Measurements from ENCODE around the gene MAPK12.

The MAPK12 gene

DNA sequence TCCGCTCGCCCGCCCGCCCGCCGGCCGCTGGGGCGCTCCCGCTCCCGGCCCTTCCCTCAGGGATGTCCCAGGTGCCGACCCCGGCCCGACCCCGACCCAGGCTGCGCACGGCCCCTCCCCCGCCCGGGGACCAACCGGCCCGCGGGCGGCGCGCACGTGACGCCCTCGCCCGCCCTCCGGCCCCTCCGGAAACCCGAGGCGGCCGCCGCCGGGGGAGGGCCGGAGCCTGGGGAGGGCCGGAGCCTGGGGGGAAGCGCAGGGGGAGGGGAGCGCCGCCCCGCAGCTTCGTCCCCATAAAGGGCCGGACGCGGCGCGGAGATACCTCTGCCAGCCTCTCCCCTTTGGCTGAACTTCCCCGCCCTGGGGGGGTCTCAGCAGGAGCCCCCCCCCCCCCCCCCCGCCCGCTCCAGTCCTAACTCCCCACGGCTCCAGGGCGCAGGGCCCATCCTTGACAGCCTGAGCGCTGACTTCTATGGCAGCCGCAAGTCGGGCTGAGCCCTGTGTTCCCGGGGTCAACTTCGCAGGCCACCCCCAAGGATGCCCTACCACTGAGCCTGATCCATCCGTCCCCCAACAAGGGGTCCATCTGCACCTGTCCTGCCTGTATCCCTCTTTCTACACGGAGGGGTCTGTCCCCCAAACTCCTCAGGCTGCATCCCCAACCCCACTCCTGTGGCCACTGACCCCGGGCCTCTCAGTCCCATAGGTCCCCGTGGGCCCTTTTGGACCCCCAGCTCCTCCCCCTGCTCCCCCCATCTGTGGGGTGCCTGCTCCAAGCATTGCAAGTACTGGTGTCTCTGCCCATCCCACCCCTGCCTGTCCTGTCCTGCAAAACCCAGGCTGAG, at the start of gene MAPK12:
Gene MAPK12, minus strand, starts transcription at position 69 of the 845 bp plus-strand sequence. CDS start 174 bp downstream, outside the sequence.
- DNase-seq = no peak

DNA sequence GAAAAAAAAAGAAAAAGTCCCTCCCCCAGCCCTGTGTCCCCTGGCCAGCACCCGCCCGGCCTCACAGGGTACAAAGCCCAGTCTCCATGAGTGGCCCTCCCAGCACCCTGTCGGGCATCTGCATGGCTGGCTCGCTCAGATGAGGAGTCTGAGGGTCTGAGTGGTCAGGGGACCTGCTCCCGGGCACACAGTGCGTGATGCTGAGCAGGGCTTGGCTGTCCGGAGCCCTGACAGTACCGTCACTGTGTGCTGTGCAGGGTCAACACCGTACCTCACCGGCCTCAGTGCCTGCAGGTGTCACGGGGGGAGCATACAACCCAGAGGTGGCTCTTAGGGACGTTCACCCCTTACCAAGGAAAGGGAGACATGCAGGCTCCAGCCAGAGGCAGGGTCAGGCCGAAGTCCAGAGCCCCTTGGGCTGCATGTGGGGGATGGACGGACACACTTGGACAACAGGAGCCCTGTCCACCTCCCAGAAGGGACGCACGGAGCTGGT, 49.5 kb upstream of the MAPK12 start:
- no peak for DNase-seq

- DNase-seq = no peak
Observed at GRCh38 chr22:50310031-50310722, 48.7 kb upstream of the MAPK12 start.

DNA sequence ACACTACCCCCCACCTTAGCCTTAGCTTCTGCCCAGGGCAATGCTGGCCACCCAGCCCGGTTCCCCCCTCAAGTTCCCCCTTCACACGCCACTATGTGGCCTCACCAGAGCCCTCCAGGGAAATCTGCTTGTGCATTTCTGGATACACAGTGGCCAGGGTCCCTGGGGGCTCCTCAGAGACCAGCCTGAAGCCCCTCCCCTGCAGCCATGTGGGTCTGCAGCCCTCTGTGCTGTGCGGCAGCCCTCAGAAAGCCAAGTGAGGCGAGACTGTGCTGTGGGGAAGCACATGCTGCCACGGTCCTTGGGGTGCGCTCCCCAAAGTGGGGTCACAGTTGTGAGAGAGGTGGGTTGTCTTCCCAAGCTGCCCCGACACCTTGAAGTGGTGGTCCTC, 48.1 kb upstream of the MAPK12 start:
- no peak for DNase-seq

DNA sequence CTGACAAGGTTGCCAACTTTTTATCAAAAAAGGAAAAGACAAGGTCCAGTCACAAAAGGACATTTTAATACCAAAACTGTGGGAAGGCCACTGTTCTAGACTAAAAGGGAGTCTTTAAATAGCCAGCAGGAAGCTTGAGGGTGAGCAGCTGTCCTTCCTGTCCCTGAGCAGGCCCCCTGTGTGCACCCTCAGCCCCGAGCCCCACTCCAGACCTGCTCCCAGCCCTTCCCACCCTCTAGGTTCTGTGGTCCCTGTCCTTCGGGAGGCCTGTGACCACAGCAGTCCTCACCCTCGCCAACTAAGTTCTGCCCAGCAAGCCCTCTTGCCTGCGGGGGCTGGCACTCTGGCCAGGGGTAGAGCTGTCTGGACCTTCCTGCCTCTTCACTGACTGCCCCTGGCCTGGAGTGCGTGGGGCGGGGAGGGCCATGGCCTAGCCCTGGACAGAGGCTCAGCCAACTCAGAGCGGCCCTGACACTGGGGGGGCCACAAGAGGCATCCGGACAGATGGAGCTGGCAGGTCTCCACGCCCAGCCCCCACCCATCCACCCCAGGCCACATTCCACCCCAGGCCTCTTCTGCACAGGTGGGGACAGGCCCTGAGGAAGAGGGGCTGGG, 47.6 kb upstream of the MAPK12 start:
- no peak for DNase-seq

- no peak for DNase-seq
Observed at GRCh38 chr22:50308597-50308935, 47.1 kb upstream of the MAPK12 start.

DNA sequence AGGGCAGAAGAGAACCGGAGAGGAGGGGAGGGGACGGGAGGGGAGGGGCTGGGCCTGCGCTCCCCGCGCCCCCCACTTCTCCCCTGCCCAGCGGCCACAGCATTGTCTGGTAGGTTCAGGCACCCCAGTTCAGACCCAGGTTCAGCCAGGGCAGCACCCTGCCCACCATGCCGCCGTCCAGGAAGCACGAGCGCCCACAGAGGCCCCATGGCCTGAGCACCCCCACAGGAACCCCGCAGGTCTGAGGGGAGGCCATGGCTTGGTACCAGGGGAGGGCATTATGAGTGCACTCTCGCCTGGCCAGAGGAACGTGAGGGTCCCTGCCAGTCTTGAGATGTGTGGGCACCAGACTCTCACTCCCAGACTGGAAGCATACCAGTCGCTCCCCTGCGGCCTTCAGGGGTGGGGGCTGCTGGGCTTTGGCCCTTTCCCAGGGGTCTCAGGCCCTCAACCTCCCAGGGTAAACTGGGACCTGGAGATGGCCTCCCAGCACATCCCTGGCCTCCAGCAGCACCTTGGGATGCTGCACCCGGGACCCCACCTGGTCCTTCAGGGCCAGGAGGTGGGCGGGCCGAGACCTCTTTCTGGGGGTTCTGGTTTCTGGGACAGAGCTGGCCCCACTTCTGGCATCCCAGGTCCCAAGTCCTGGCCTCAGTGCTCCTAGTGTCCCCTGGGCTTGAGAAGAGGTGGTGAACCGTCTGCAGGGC, 46.6 kb upstream of the MAPK12 start:
- DNase-seq = no peak

- no peak for DNase-seq
Observed at GRCh38 chr22:50306753-50307749, 45.6 kb upstream of the MAPK12 start, which contains the start of gene PLXNB2. Gene PLXNB2, minus strand, starts transcription at chr22:50307646. Its CDS starts 17,062 bp downstream, at chr22:50290584.

DNA sequence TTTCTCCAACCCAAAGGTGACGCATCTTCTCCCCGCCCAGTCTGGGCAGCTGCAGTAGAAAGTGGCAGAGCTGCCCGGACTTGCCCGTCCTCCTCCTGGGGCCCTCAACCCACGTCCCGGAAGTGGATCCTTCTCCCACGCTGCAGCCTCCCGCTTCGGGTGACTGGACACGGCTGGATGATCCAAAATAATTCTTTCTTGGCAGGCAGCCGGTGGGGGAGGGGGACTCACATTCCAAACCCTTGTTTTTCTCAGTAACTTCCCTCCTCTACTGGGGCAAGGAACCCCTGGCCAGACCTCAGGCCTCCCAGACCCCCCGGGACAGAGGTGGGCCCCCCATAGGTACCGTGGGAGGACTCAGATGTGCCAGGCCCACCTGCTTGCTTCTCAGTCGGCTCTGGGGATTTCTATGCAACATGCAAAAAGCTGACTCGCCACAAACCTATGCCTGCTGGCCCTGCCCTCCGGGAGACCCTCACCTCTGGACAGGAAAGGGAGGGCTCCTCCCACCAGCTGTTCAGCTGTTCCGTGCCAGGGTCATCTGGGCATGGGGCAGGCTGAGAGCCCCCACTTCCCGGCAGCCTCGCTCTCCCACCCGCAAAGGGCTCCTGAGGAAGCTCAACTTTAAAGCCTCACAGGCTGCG, 44.6 kb upstream of the MAPK12 start:
- no peak for DNase-seq

- no peak for DNase-seq
Observed at GRCh38 chr22:50305393-50305922, 44.0 kb upstream of the MAPK12 start.

GRCh38 chr22:50304528-50305392, 43.3 kb upstream of the MAPK12 start:
- DNase-seq = peak; percentile 23

DNA sequence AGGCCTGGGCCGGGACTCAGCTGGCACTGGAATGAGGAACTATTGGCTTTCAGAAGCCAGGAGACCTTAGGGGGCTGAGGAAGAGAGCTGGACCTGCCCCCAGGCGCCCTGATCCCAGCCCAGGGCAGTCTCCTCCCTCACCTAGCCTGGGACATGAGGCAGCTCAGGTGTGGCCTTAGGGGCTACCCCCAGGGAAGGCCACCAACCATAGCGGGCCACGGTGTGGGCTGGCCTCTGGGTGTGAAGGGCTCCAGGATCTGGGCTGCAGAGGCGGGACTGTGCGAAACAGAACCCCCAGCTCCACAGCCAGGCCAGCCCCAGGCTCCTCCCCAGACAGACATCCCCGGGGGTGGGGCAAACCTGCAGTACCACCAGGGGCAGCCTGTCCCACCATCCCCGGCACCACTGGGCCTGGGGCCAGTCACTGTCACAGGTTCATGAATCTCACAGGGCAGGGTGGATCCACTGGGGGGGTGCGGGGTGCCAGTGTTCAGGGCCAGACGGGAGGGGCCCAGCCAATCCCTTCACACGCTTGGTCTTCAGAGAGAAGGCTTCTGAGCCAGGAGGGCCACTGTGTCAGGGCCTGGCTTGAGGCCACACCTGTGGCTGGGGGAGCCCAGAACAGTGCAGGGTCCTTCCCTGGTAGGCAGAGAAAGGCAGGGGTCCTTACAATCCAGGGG, 42.5 kb upstream of the MAPK12 start:
- peak; percentile 19 for DNase-seq

- no peak for DNase-seq
Observed at GRCh38 chr22:50303515-50303847, 42.0 kb upstream of the MAPK12 start.

GRCh38 chr22:50302564-50302963, 41.1 kb upstream of the MAPK12 start:
- DNase-seq = no peak

DNA sequence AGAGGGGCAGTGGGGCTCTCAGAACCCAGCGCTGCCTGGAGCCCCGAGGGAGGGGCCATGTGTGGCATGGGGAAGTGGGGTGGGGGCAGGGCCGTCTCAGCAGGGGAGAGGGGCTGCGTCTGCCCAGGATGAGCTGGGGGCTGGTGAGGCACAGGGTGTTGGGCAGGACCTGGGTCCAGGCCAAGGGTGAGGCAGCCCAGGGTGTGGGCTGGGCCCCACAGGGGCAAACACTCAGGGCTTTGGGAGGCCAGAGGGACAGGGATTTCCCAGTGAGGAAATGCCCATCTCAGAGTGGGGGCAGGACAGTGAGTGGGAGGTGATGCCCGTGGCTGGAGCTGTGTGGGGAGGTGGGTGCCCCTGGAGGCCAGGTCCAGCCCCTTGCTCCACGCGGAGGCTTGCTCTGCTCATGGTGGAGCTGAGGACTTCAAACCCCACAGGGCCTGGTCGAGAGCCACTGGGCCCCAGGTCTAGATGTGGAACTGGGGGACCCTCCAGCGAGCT, 40.6 kb upstream of the MAPK12 start:
- DNase-seq = no peak

GRCh38 chr22:50301581-50301991, 40.1 kb upstream of the MAPK12 start:
- no peak for DNase-seq

GRCh38 chr22:50300620-50301257, 39.3 kb upstream of the MAPK12 start:
- DNase-seq = no peak

GRCh38 chr22:50299785-50300619, 38.5 kb upstream of the MAPK12 start:
- no peak for DNase-seq
